Lung microvascular endothelial cell (primary cell): ENCODE data around the gene MAP3K10. TPM values are rescaled to one million over a fixed set of nuclear protein-coding genes. Genes with fewer than 3 reads are reported as not detected.

ENCODE experiments used
- DNase-seq, 2 donors: peaks; one replicate each; pipeline versions ENCODE4 v3.0.0 to v3.0.0-alpha.2; 2010; ENCODE audit warnings: low read depth in 2 of 2
- total RNA-seq: library from RNA; depleted of rRNA; stranded (reverse); fragments of >200 nt; gene quantifications from 2 replicates; pipeline ENCODE4 v1.2.1, GENCODE V29; 2014

MAP3K10 gene
- total RNA-seq, 1 donor from 2014 or later = 6.7 TPM

DNA sequence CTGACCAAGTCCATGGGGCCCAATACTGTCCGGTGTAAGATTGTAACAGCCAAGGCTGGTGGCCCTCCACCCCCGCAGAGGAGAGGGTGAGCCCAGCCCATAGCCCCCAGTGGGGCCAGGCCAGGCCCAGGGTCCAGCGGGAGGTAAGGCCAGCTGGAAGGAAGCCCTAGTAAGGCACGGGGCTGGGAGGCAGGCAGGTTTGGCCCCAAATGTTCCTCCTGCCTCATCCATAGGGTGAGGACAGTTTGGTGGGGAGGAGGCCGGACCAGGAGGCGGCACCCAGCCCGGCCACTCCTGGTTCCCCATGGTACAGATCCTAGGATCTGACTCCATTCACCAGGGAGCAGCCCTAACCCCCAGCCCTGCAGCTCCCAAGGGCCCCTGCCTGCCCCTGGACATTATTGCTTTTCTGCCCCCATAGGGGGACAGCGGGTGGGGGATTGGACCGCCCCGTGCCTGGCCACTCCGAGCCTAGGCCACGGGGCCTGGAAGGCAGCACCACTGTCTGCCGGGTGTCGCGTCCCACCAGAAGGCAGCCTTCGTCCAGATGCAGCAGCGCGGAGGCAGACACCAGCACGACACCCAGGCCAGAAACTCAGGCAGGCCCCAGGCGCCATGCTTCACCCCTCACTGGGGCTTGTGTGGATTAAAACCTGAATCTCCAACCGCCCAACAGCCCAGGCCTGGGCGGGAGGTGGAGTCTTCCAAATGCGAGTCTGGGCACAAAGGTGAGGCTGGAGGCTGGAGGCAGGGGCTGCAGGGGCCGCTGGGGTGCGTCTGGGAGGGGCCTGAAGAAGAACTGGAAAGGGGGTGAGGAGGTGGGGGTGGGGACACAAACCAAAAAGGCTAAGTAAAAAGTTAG lies 42.0 kb downstream of the MAP3K10 start:
- DNase-seq = no peak

- no peak for DNase-seq
Measured at GRCh38 chr19:40233811-40234389, 42.7 kb downstream of the MAP3K10 start.

- peak in 1 of 2 donors; percentile 75 for DNase-seq
Measured at GRCh38 chr19:40234429-40235237, 43.4 kb downstream of the MAP3K10 start.

- no peak for DNase-seq
Measured at GRCh38 chr19:40235238-40236025, 44.2 kb downstream of the MAP3K10 start.

GRCh38 chr19:40236026-40236355 lies 44.8 kb downstream of the MAP3K10 start:
- DNase-seq = no peak

- DNase-seq = no peak
Measured at GRCh38 chr19:40236366-40236765, 45.1 kb downstream of the MAP3K10 start.

DNA sequence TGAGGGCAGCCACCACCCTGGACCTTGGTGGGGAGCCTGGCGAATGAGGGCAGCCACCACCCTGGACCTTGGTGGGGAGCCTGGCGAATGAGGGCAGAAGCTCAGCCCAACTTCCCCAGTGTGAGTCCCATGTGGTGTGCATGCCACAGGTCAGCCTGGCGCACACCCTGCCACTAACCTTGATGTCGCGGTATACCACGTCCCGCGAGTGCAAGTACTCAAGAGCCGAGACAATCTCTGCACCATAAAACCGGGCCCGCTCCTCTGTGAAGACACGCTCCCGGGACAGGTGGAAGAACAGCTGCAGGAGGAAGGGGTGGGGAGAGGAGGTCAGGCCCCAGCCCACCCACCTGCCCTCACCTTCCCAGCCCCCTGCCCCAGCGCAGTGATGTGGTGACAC lies 46.6 kb downstream of the MAP3K10 start:
- no peak for DNase-seq

- DNase-seq = no peak
Measured at GRCh38 chr19:40238775-40239174, 47.5 kb downstream of the MAP3K10 start.

- no peak for DNase-seq
Measured at GRCh38 chr19:40239415-40240226, 48.4 kb downstream of the MAP3K10 start.

DNA sequence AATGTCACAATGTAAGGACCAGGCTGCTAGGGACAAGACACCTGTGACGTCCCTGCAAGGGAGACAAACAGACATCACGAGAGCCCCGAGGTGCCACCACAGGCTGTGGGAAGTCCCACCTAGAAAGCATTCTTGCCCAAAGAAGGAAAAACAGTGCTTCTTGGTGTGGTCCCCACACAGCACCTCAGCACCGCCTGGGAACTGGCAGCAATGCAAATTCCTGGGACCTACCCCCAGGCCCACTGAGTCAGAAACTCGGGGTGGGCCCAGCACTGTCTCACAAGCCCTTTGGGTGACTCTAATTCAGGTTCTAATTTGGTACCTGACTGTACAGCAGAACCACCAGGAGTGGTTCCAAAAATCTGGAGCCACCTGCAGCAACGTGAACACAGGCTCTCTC lies 49.1 kb downstream of the MAP3K10 start:
- no peak for DNase-seq

DNA sequence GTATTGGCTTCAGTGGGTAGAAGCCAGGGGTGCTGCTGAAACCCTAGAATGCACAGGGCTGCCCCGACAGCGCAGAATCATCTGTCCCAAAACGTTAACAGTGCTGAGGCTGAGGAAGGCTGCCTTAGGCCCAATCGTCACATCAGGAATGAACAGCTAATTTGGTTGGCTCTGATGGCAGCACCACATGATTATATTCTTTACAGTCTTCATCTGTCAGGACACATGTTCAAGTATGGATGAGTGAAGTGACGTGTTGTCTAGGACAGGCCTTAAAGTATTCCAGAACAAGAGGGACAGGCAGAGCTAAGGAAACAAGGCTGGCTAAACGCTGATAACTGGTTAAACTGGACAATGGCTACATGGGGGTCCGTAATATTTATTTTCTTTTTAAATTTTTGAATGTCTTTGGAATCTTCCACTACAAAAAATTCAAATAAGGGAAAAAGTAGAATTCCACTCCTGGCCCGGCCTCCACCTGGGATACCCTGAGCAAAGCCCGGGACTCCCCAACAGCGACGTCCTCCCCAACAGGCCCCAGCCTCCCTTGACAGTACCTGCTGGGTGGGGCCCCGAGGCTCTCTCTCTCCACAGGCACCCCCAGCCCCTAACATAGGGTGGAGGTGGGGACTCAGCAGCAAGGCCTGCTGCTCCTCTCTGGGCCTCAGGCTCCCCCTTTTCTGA lies 50.0 kb downstream of the MAP3K10 start:
- no peak for DNase-seq

DNA sequence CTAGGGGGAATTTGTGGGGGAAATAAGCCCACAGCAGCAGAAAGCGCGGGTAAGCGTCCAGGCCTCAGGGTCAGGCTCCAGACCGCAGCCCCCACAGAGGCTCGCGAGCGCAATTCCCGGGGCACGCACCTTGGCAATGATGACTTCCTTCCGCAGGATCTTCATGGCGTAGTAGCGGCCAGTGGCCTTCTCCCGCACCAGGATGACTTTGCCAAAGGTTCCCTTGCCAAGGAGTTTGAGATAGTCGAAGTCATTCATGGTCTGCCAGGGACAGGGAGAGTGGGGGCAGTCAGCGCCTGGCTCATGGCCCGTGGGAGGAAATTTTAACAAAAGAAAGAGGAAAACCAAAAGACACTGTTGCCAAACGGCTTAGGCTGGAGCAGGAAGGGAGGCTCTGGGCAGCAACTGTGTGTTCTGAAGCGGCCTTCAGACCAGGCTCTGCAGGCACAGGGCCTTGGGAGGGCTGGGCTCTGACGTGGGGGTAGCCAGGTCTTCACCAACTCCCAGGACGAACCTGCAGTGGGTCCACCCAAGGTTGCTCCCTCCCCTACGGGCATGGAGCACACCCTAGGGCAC lies 50.7 kb downstream of the MAP3K10 start:
- DNase-seq = peak; percentile 88 to 95

DNA sequence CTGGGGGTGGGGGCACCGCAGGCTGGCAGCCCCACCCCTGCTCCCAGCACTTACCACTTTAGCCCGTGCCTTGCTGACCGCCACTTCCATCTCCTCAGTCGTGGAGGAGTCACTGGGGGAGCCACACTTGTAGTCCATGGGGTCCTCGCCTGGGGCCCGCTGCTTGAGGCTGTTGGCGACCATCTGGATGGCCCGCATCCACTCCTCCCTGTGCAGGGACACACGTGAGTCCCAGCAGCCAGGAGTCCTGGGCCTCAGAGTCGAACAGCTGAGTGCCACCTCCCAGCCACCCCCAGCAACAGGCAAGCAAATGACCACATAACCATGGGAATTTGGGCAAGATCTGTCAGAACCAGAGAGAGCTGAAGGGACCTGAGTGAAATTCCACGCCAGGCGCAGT lies 51.3 kb downstream of the MAP3K10 start:
- DNase-seq = peak in 1 of 2 donors; percentile 36

- DNase-seq = no peak
Measured at GRCh38 chr19:40243181-40243580, 52.0 kb downstream of the MAP3K10 start.

DNA sequence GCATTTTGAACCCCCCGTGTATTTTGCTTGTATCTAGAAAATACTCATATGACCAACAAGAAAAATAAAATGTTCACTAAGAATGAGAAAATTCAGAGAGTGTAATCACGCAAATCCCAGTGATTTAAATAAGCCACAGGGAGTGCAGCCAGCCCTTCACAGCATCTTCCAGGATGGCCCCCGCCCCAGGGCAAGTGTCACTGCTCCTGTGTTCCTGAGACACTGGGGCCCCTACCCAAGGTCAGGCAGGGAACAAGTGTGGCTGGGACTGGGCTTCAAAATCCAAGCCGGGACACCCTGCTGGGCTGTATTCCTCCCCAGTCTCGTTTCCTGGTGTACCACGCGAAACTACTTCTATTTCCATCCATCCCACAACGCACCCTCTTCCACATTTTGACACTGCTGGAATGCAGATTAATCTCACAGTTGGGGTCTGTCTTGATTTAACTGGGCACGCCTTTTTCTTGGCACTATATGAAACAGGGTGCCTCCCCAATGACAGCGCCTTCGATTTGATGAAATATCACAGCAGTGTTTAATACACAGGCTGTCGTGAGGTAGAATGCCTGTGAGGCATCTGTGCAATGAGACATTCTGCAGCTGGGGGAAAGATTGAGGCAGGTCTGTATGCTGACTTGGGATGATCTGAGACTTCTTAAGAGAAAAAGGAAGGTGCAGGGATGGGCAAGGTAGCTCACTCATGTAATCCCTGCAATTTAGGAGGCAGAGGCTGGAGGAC lies 53.5 kb downstream of the MAP3K10 start:
- no peak for DNase-seq

DNA sequence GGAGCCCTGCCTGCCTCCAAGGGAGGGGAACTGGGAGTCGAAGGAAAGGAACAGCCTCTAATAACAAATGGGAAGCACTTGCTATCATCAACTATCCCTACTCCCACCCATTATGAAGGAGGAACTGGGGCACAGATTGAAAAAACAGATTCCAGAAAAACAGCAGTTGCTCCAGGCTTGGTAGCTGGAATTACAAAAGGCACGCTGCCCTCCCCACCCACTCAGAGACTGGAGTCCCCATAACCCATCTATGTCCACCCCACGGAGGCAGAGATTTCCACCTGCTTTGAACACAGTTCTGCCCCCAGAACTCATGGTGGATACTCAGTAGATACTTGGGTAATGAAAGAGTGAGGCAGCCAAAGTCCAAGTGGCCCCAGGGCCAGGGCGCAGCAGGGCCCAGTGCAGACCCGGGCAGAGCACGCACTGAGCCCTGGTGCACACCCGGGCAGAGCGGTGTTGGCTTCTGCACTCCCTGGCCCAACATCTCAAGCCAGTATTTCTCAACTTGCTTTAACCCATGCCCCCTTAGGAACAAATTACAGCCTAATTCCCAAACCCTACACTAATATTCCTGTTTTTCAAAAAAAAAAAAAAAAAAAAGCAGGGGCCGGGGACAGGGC lies 54.4 kb downstream of the MAP3K10 start:
- DNase-seq = no peak

DNA sequence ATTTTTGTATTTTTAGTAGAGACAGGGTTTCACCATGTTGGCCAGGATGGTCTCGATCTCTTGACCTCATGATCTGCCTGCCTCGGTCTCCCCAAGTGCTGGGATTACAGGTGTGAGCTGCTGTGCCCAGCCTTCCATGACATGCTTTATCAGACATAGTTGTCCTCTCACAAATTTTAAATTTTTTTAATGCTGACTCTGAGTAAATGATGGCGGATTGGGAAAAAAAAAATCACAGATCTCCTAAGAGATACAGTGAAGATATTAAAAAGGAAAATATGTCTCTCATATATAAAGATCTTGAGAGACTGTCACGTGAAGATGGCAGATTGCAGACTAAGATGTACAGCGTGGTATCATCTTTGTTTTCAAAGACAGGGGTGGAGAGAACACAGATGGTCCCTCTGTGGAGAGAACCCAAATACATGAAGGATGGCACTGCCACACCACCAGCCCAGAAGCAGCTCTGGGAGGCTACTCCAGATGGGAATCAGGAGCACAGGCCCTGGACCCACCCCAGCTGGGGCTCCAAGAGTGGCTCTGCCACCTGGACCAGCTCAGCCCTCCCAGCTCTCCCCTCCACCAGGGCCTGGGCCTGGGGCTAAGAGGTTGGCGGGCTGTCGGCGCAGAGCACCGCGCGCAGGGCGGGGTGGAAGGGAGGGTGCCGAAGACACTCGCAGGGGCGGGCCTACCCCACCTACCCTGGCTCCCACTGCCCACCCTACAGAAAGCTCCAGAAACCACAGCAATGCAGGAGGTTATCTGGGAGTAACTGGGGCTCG lies 55.3 kb downstream of the MAP3K10 start:
- DNase-seq = no peak

GRCh38 chr19:40247178-40247577 lies 56.0 kb downstream of the MAP3K10 start:
- DNase-seq = no peak
